ENCODE data around the gene C5orf63.
A peak's percentile ranks its signal among the peaks of the same experiment; 100 is the strongest.

C5orf63 gene

GRCh38 chr5:127031147-127031862, 42.0 kb downstream of the C5orf63 start:
- TF ChIP-seq ZFP30 (CRISPR knock-in tag; IDR thresholded peaks at IDR 0.05) (no peak), RARB (CRISPR knock-in tag; IDR thresholded peaks at IDR 0.05) (no peak)
- peak; percentile 1 for ATAC-seq

GRCh38 chr5:127030259-127031146, 42.8 kb downstream of the C5orf63 start, which contains the start of gene MARCHF3:
MARCHF3 (minus strand) TSS chr5:127030558; CDS start chr5:126918171, 112,387 bp downstream.
- TF ChIP-seq POU6F1 (CRISPR knock-in tag; IDR thresholded peaks at IDR 0.05; ENCODE audit: borderline replicate concordance, low read depth) (no peak), PATZ1 (CRISPR knock-in tag; IDR thresholded peaks at IDR 0.05; ENCODE audit: borderline replicate concordance) (peak; percentile 68; the same call in 1 of the 2 replicates), TSHZ2 (CRISPR knock-in tag; IDR thresholded peaks at IDR 0.05) (peak; percentile 14; the same call in 1 of the 2 replicates), OSR1 (CRISPR knock-in tag; IDR thresholded peaks at IDR 0.05) (no peak), TOX (CRISPR knock-in tag; IDR thresholded peaks at IDR 0.05; ENCODE audit: borderline replicate concordance) (no peak), ZNF8 (CRISPR knock-in tag; IDR thresholded peaks at IDR 0.05) (no peak), CSDC2 (CRISPR knock-in tag; IDR thresholded peaks at IDR 0.05) (0 out of 2 replicates have a peak, but pooled peaks have one; percentile 49), ZNF565 (CRISPR knock-in tag; conservative IDR thresholded peaks at IDR 0.05; ENCODE audit: low read depth) (no peak), ZFP3 (CRISPR knock-in tag; IDR thresholded peaks at IDR 0.05) (0 out of 2 replicates have a peak, but pooled peaks have one; percentile 14)
- ATAC-seq = peak; percentile 96

GRCh38 chr5:127029581-127030258, 43.6 kb downstream of the C5orf63 start:
- TF ChIP-seq ZNF565 (CRISPR knock-in tag; conservative IDR thresholded peaks at IDR 0.05; ENCODE audit: low read depth) = no peak
- no peak for TF ChIP-seq CSDC2 (CRISPR knock-in tag; IDR thresholded peaks at IDR 0.05)
- TF ChIP-seq PATZ1 (CRISPR knock-in tag; IDR thresholded peaks at IDR 0.05; ENCODE audit: borderline replicate concordance) = no peak
- no peak for TF ChIP-seq OSR1 (CRISPR knock-in tag; IDR thresholded peaks at IDR 0.05)
- no peak for TF ChIP-seq ZNF8 (CRISPR knock-in tag; IDR thresholded peaks at IDR 0.05)
- TF ChIP-seq ZNF70 (CRISPR knock-in tag; IDR thresholded peaks at IDR 0.05) = no peak
- no peak for TF ChIP-seq ZC3H10 (CRISPR knock-in tag; IDR thresholded peaks at IDR 0.05)
- TF ChIP-seq ISL1 (CRISPR knock-in tag; IDR thresholded peaks at IDR 0.05) = no peak
- TF ChIP-seq ZFP3 (CRISPR knock-in tag; IDR thresholded peaks at IDR 0.05) = no peak
- no peak for TF ChIP-seq TCF4 (CRISPR knock-in tag; IDR thresholded peaks at IDR 0.05; ENCODE audit: borderline replicate concordance)
- TF ChIP-seq TSHZ2 (CRISPR knock-in tag; IDR thresholded peaks at IDR 0.05) = no peak
- TF ChIP-seq BACH2 (CRISPR knock-in tag; IDR thresholded peaks at IDR 0.05; ENCODE audit: borderline replicate concordance) = no peak
- peak; percentile 75 for ATAC-seq
